Duodenal mucosa (tissue), 2 donors: ENCODE measurements around the gene ZNF317.
A peak's percentile ranks its signal among the peaks of the same experiment; 100 is the strongest.
"Not testable (repeated sequence)": the region's sequence is repeated elsewhere in the genome, so short reads cannot be mapped to it uniquely, and the experiment has no call there.

Experiments
- H3K27ac ChIP-seq: one replicate; pipeline ENCODE4 v1.7.0; 2013; ENCODE audit warnings: low read depth, low read length
- H3K27me3 ChIP-seq, 2 donors: one replicate each; pipeline ENCODE4 v1.7.0; 2013; ENCODE audit warnings: low read length in 2 of 2, control low read depth in 1 of 2; ENCODE audit not compliant: insufficient read depth in 2 of 2, control insufficient read depth in 1 of 2
- H3K36me3 ChIP-seq, 2 donors: one replicate each; pipeline ENCODE4 v1.7.0; 2013; ENCODE audit warnings: low read length in 2 of 2, control low read depth in 1 of 2; ENCODE audit not compliant: insufficient read depth in 2 of 2, control insufficient read depth in 1 of 2
- H3K4me1 ChIP-seq, 2 donors: one replicate each; pipeline ENCODE4 v1.7.0; 2013; ENCODE audit warnings: low read length in 2 of 2, control low read depth in 1 of 2; ENCODE audit not compliant: insufficient read depth in 2 of 2, control insufficient read depth in 1 of 2
- H3K4me3 ChIP-seq, 2 donors: one replicate each; pipeline ENCODE4 v1.7.0; 2013; ENCODE audit warnings: low read length in 2 of 2, low read depth in 1 of 2
- H3K9ac ChIP-seq, 2 donors: one replicate each; pipeline ENCODE4 v1.7.0; 2013; ENCODE audit warnings: low read length in 2 of 2, low read depth in 1 of 2
- H3K9me3 ChIP-seq, 2 donors: one replicate each; pipeline ENCODE4 v1.7.0; 2013; ENCODE audit warnings: low read length in 2 of 2, control low read depth in 1 of 2; ENCODE audit not compliant: control insufficient read depth in 1 of 2

The ZNF317 gene

GRCh38 chr19:9166846-9167245, 26.6 kb downstream of the ZNF317 start:
- no peak overlapping the region for H3K27ac ChIP-seq
- peaks cover 1 to 11% of the 10 kb centered on the region in 2 donors for H3K9me3 ChIP-seq
- peaks cover 22 to 27% of the 10 kb centered on the region in 2 donors for H3K36me3 ChIP-seq
- H3K9ac ChIP-seq = no peak overlapping the region
- H3K4me3 ChIP-seq = no peak overlapping the region
- peaks cover 0 to 3% of the 10 kb centered on the region in 2 donors for H3K4me1 ChIP-seq
- no peaks in the 10 kb centered on the region for H3K27me3 ChIP-seq

DNA sequence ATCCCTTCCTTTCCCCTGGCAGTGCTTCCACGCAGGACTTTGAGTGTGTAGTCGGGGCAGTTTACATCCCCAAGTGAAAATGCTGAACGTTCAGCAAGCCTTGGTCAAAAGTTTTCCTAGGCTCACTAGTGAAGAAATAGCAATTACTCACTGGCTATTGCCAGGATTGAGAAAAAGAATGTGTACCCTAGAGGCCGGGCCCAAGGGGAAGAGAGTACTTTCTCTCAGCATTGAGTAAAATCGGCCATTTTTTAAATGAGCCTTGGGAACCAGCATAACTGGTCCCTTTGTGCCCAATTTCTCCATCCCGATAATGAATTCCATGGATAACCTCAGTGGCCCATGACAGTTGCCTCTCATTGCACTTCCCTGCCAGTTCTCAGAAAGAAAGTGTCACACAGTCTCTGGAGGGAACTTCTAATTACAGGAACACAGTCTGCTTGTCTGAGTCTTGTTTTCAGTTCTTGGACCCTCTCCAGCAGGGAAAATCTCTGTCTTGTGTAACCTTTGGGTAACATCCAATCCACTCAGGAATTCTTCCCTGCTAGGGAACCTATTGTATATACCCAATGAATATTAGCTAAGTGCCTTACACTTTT, 31.3 kb downstream of the ZNF317 start:
- H3K9ac ChIP-seq = no peak overlapping the region
- no peak overlapping the region for H3K4me3 ChIP-seq
- no peak overlapping the region for H3K27ac ChIP-seq
- H3K36me3 ChIP-seq = no peaks in the 10 kb centered on the region
- H3K9me3 ChIP-seq = no peaks in the 10 kb centered on the region
- H3K4me1 ChIP-seq = peaks cover 0 to 3% of the 10 kb centered on the region in 2 donors
- H3K27me3 ChIP-seq = no peaks in the 10 kb centered on the region

DNA sequence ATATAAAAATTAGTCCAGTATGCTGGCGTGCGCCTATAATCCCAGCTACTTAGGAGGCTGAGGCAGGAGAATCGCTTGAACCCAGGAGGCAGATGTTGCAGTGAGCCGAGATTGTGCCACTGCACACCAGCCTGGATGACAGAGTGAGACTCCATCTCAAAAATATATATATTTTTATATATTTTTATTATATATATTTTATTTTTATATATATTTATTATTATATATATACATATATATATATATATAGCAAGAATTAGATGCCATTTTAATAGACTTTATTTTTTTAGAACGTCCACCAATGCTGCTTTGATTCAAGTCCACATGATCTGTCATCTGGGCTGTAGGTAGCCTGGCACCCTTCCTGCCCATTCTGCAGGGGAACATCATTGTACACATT, 35.1 kb downstream of the ZNF317 start:
- Histone ChIP-seq H3K9ac (no peak overlapping the region), H3K27me3 (no peaks in the 10 kb centered on the region), H3K4me3 (no peak overlapping the region)

DNA sequence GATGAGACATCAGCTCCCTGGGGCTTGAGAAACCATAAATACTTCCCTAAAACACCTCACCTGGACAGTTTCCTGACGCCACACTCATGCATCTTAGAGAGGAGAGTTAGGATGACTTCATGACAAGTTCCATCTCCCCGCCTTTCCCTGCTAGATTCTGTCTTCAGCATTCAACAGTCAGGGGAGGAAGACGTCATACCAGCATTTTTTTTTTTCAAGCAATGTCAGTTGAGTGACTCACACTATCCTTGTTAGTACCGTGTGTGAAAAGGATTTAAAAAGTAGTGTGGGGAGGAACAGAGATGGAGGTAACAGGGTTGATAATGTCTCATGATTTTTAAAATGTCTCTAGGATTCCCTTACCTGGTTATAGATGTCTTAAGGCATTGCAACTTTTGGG, 38.7 kb downstream of the ZNF317 start, which contains the start of gene OR7D2:
Gene OR7D2 (plus strand): TSS at position 79 of the 400 bp plus-strand sequence. CDS start 6,803 bp downstream, outside the sequence.
- no peaks in the 10 kb centered on the region for H3K27me3 ChIP-seq
- H3K4me3 ChIP-seq = no peak within 1 kb of the TSS
- no peak within 1 kb of the TSS for H3K27ac ChIP-seq

More for the DNA sequence above, 35.1 kb downstream of the ZNF317 start:
- Histone ChIP-seq H3K36me3 (no peaks in the 10 kb centered on the region), H3K4me1 (peaks cover 0 to 3% of the 10 kb centered on the region in 2 donors), H3K27ac (no peak overlapping the region), H3K9me3 (no peaks in the 10 kb centered on the region)

GRCh38 chr19:9183000-9183399, 42.8 kb downstream of the ZNF317 start:
- no peaks in the 10 kb centered on the region for H3K36me3 ChIP-seq
- no peaks in the 10 kb centered on the region for H3K9me3 ChIP-seq
- H3K27me3 ChIP-seq = no peaks in the 10 kb centered on the region
- no peaks in the 10 kb centered on the region for H3K4me1 ChIP-seq
- no peak overlapping the region for H3K27ac ChIP-seq
- no peak overlapping the region for H3K4me3 ChIP-seq
- no peak overlapping the region for H3K9ac ChIP-seq

More for the DNA sequence above, 38.7 kb downstream of the ZNF317 start, which contains the start of gene OR7D2:
- H3K36me3 ChIP-seq = no peaks in the 10 kb centered on the region
- H3K4me1 ChIP-seq = no peaks in the 10 kb centered on the region
- no peaks in the 10 kb centered on the region for H3K9me3 ChIP-seq
- H3K9ac ChIP-seq = no peak within 1 kb of the TSS

DNA sequence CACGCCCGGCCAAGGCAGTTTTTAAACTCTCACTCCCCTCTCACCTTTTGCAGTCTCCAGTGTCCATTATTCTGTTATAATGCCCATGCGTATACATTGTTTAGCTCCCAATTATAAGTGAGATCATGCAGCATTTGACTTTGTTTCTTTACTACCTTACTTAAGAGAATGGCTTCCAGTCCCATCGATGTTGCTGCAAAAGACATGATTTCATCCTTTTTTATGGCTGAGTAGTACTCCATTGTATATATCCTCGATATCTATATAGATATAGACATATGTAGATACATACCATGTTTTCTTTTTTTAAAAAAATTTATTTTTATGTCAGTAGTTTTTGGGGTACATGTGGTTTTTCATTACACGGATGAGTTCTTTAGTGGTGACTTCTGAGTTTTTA, 47.0 kb downstream of the ZNF317 start:
- Histone ChIP-seq H3K27ac (no peak overlapping the region), H3K9me3 (no peaks in the 10 kb centered on the region), H3K4me3 (no peak overlapping the region), H3K4me1 (no peaks in the 10 kb centered on the region), H3K36me3 (no peaks in the 10 kb centered on the region), H3K9ac (no peak overlapping the region), H3K27me3 (no peaks in the 10 kb centered on the region)

DNA sequence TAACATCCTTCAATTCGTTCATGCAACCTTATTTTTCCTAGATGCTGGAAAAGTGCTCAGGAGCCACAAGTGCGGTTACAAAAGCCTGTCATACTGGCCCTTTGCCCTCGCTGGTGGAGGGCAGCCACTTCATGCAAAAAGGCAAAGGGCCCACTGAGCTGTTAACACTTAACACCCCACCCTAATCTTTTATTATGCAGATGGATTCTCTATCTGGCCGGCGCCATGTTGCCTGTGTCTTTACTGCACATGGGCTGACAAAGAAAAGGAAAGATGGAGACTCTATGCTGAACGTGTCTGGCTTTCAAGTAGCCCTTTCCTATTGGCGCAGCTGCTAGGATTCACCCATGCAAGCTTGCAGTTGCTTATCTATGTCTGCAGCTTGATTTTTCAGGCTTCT, 49.3 kb downstream of the ZNF317 start:
- Histone ChIP-seq H3K27me3 (no peaks in the 10 kb centered on the region), H3K9ac (no peak overlapping the region), H3K9me3 (no peaks in the 10 kb centered on the region), H3K4me1 (no peaks in the 10 kb centered on the region), H3K27ac (no peak overlapping the region), H3K4me3 (no peak overlapping the region), H3K36me3 (no peaks in the 10 kb centered on the region)

DNA sequence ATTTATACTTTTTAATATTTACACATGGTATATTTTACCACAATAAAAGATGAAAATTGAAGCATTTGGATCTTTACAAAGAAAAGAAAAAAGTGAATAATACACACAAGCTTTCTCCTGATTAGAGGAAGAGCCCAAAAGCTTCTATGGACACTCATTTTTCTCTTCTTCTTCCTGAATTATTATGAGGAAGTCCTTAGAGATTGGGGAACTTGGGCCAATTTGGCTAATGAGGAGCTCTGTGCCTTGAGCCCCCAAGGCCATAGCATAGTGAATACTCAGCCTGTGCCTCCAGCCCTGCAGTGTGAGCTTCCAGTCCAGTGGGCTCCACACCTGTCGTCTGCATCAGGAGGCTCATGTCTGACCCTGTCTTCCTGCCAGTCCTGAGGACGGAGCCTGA, 57.8 kb downstream of the ZNF317 start:
- not testable (repeated sequence) for H3K4me3 ChIP-seq, H3K27me3 ChIP-seq, H3K36me3 ChIP-seq

GRCh38 chr19:9205501-9206113, 65.4 kb downstream of the ZNF317 start:
- Histone ChIP-seq H3K9ac (no peak overlapping the region), H3K4me3 (peak overlapping the region in 1 of 2 donors; percentile 51), H3K4me1 (no peaks in the 10 kb centered on the region), H3K9me3 (no peaks in the 10 kb centered on the region), H3K27me3 (no peaks in the 10 kb centered on the region), H3K27ac (no peak overlapping the region), H3K36me3 (no peaks in the 10 kb centered on the region)

More for the DNA sequence above, 57.8 kb downstream of the ZNF317 start:
- not testable (repeated sequence) for H3K9ac ChIP-seq, H3K27ac ChIP-seq, H3K4me1 ChIP-seq, H3K9me3 ChIP-seq
